ENCODE results near the gene NR4A1.
"Not testable (repeated sequence)": the region's sequence is repeated elsewhere in the genome, so short reads cannot be mapped to it uniquely, and the experiment has no call there.

NR4A1 gene

DNA sequence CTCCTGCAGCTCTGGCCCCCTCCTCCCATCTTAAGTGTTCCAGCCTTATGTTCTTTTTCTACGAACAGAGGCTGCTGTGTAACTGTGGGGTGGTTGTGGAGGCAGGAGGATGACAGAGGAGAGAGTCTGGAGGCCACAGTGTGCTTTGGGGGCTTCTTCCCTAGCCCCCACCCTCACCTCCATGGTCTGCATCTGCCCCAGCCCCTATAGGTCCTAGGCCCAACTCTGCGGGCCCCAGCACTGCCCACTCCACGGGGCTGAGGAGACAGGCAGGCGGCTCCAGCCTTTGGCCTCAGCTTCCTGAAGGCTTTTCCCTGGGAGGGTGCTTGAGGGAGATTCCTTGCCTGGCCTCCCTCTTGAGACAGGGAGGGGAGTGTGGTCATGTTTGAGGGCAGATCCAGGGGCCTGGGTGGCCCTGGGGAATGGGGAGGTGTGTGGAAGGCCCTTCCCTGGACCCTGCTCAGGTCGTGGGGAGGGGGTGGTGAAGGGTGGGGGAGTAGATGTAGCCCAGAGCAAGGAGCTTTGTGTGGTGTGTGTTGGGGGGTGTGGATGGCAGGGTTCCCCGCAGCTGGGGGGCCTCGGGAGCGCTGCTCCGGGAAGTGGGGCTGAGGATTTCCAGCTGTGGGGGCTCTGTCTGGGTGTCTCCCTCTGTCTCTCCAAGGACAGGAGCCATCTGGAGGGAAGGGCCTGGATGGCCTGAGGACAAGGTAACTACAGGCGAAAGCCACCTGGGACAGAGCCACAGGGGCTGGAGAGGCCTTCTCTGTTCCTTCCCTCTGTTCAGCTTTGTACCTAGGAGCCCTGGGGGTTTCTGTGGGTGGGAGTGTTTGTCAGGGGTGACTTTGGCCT lies 29.4 kb downstream of the NR4A1 start:
- no peak for FAIRE-seq

DNA sequence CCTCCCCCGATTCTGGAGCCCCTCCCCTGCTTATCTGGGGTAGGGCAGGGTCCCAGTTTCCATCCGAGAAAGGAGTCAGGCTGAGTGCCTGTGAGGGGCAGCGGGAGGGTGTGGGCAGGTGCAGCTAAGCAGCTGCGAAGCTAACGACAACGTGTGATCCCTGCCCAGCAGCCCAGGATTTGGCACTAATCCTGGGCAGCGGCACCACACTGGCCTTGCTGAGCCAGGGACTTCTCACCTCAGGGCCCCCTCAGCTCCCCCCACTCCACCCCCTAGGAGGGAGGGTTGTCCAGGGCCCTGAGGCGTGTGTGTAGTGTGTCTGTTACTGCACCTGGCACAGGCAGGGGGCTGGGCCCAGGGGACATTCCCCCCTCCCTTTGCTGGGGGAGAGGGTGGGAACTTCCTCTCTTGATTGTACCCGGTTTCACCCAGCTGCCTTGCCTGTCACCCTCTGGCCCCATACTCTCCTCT lies 30.1 kb downstream of the NR4A1 start:
- FAIRE-seq = no peak

DNA sequence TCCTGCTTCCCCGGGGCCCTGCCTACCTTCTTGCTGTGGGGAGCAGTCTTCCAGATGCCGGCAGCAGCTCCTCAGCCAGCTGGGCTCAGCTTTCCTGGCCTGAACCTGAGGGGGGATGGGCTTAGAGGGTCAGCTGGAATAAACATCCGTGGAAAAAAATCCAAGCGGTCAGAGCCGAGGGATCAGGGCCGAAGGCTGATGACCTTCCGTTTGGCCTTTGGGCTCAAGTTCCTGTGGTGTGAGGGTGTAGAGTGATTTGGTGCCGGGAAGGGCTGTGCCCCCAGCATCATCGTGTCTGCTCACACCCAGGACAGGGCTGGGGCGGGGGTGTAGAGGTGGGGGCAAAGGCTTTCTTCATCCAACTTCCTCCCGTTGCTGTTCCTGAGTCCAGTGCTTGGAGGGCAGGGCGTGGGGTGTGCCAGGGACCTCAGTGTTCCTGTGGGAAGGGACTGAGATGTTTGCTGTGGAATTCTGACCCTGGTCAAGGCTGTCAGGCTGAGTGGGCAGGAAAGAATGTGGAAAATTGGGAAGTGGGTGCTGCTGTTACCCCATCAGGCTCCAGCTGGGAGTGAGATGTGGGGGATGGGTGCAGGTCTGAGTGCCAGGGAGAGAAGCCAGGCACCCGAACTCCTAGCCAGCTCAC lies 30.9 kb downstream of the NR4A1 start:
- no peak for FAIRE-seq

DNA sequence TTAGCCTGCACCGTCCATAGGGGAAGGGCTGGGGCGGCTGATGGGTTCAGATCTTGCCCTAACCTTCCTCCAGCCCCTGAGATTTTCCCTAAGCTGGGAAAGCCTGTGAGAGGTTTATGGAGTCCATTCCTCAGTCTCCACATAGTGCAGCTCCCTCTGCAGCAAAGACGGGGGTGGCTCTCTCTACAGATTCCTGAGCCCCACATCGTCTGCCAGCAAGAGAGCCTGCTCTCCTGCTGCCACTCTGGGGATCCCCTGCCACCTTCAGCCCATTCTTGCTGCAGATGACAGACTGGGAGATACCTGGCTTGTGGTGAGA lies 31.4 kb downstream of the NR4A1 start:
- FAIRE-seq = no peak

DNA sequence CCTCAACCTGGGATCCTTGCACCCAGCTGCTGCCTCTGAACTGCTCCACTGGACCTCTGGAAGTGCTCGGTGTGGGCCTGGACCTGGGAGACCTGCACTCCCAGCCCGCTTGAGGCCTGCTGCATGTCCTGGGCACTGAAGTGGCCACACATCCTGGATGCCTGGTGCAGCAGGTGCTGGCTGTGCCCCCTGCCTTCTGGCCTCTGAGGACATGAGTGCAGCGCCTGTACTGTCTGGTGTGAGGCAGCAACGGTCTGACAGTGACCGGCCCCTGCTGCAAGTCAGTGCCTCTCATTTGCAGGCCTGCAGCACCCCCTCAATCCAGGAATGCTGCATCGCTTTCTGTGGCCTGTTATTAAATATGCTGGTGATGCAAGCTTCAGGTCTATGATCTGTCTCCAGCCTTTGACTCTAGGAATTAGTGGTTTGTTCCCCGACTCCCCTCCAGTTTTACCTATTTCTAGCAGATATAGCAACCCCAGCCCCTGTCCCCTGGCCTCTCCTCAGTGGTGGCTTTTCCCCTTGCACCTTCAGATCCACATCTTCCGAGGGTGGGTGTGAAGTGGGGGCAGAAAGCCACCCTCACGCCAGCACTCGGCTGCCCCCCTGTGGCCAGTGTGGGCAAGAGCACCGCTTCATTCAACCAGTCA lies 31.9 kb downstream of the NR4A1 start:
- FAIRE-seq = no peak

DNA sequence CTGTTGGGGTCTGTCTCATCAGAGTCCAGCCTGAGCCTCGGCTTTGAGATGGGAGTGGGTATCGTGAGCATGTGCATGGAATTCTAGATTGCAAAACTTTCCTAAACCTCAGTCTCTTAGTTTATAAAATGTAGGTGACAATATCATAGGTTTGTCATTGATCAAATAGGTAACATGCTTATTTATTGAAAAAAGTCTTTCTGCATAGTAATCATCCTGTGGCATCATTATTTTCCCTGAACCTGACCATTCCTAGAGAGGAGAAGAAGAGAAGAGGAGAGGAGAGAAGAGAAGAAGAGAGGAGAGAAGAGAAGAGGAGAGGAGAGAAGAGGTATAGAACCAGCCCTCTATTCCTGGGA lies 32.4 kb downstream of the NR4A1 start:
- FAIRE-seq = no peak

DNA sequence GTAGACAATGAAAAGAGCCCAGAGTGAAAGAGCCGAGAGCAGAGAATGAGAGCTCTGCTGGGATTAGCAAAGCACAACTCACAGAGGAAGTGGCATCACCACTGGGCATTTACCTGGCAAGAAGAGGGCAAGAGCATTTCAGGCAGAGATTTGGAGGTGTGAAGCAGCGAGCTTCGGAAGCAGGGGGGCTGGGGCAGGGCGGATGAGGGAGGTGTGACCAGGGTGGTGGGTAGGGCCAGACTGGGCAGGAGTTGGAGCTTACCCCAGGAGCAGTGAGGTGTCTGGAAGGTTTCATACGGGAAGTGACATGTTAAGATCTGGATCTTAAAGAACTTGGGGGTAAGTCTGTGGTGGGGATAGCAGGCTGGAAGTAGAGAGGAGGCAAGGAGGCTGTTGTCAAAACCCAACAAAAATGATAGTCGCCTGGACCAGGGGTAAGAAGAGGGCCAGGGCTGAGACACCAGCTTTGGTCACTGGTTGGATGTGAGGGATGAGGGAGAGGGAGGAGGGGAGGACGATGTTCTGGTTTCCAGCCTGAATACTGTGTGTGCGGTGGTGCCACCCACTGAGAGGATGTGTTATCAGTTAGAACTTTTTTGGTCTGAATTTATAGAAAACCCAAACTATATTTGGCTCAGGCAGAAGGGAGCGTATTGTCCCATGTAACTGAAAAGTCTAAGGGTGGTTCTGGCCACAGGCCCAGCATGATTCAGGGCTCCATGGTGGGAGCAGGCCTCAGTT lies 33.4 kb downstream of the NR4A1 start:
- FAIRE-seq = no peak

DNA sequence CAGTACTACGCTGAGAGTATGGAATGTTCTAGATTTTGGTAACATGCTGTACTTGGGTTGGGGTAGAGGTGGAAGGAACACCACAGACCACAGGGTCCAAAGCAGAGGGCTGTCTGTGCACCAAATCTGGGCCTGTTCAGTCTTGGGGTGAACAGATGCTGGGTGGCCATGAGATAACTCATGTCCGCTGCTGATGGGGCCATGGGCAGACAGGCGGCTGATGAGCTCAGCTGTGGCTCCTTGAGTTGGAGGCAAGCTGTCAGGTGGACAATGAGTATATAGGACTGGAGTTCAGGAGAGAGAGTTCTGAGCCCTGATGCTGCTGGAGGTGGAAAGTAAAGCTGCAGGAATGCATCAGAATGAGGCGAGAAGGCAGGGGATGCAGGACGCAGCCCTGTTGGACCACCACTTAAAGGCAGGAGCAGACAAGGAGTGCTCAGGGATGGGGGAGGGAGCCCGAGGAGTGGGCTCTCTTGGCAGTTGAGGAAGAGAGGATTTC lies 34.5 kb downstream of the NR4A1 start:
- FAIRE-seq = no peak

DNA sequence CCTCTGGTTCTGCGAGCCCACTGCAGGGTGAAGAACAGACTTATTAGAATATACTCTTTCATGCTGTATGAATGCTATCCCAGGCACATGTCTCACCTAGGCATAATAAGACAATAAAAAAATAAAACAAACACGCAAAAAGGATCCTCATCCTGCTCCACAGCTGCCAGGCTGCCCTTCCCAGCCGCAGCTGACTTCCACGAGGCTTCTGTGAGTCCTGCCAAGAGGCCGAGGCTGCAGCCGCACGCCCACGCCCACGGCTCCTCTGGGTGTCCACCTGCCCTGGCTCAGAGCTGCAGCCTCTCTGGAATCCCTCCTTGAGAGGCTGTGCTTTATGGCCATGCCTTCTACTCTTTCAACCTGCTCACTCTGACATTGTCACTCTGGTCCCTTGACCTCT lies 35.1 kb downstream of the NR4A1 start:
- no peak for FAIRE-seq

DNA sequence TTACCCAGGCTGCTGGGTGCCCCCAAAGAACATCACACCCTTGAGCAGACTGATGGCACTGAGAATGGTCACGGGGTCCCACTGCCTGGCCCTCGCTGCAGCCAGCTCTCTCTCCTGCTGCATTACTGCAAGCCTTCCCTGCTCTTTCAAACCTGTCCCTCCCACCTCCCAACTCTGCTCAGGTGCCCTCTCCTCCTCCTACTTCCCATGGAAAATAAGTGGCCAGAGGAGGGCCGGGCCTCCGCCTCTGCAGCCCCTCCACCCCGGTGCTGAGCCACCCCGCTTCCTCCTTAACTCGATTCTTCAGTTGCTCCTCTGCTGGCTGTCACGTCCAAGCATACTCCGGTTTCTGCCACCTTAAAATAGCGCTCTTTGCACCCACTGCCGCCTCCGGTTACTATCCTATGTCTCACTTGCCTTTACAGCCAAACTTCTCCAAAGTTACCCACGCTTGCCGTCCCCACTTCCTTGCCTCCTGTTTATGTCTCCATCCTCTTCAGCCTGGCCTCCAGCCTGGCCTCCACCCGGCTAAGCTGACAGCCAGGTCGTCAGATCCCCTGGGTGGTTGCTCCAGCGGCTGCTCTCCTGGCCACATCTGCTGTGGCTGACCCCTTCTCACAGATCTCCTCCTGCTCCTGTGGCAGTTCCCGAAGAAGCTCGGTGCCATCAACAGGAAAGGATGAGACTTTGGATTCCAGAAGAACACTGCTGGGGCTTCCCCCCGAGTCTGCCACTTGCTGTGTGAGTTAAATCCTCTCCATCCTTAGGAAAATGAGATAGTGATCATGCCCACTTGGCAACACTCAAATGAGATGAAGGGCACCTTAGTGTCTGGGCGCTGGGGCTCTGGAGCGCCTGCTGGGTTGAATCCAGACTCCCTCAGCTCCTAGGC lies 35.9 kb downstream of the NR4A1 start:
- no peak for FAIRE-seq

DNA sequence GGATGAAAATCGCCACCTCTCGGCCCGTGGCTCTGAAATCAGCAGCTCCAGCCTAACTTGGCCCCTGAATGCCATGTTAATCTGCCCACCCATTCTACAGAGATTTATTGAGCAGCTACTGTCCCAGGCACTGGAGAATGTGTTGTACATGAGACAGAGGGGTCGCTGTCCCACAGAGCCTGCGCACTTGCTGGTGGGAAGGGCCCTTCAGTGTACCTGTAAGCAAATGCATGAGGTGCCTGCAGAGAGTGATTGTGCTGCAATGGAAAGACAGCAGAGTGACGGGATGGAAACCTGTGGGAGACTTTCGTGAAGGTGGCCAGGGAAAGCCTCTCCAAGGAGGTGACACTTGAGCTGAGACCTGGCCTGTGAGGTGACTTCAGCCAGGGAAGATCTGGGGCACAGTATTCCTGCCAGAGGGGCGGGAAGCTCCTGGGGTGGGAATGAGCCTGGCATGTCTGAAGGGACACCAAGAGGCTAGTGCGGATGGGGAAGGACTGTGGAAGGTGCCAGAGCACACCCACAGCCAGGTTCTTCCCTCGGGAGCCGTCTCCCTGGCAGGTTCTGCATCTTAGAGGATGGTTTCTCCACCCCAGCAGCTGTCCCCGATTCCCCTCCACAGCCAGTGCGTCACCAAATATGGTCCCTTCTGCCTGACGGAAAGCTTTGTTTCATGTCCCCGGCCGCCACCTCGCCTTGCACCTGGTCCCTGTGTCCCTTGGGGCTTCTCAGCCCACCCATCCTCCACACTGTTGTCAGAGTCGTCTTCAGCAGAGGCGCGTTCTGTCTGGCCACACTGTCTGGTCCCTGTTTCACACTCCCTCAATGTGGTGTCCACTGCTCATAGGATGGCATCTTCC lies 36.9 kb downstream of the NR4A1 start:
- no peak for FAIRE-seq

DNA sequence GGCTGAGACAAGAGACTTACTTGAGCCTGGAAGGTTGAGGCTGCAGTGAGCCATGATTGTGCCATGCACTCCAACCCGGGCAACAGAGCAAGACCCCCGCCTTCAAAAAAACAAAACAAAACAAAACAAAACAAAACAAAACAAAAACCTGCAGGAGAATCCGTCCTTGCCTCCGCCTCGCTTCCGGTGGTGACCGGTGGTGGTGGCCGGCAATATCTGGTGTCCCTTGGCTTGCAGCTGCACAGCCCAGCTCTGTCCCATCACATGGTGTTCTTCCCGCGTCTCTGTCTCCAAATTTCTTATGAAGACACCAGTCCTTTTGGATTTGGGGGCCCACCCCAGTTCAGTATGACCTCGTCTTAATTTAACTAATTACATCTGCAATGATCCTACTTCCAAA lies 38.2 kb downstream of the NR4A1 start:
- no peak for FAIRE-seq

DNA sequence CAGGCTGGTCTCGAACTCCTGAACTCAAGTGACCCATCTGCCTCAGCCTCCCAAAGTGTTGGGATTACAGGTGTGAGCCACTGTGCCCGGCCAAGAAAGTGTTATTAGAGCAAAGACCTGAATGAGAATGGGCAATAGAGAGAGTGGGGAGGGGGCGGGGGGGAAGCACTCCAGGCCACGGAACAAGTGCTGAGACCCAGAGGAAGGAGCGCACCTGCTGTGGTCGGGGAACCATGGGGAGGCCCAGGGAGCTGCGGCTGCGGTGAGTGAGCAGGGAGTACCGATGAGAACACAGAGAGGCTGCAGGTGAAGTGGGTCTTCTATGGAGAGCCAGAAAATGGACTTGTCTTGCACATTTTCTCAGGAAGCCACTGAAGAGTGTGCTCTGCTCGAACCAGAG lies 39.0 kb downstream of the NR4A1 start:
- no peak for FAIRE-seq

DNA sequence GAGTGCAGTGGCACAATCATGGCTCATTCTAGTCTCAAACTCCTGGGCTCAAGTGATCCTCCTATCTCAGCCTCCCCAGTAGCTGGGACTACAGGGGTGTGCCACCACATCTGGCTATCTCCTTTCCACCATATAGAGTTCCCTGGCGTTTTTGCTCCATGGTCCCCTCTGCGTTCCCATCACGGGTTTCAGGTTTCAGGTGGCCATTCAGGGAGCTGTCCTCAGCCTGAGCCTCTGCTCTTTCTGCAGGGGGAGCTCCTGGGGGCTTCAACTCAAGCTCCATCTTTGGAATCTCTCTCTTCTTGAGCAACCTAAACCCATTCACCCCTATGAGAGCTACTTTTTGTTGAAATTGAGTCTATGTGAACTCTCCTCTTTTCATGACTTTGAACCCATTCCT lies 39.8 kb downstream of the NR4A1 start:
- no peak for FAIRE-seq

DNA sequence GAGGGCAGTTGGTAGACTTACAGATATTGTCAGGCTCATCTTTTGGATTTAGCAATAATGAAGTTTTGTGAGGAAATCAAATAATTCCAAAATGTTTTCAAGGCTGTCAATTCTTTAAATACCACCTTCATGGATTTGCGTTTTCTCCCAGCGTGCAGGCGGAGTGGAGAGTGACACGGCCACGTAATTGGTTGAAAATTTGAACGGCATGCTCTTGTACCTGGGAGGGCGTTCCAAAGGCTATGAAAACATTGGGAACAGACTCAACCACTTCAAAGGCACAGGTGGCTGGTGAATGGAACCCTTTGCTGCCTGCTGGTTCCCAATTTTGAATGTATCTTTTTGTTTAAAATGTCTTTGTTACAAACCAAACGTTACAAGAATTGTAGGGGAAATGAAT lies 40.6 kb downstream of the NR4A1 start:
- FAIRE-seq = no peak

DNA sequence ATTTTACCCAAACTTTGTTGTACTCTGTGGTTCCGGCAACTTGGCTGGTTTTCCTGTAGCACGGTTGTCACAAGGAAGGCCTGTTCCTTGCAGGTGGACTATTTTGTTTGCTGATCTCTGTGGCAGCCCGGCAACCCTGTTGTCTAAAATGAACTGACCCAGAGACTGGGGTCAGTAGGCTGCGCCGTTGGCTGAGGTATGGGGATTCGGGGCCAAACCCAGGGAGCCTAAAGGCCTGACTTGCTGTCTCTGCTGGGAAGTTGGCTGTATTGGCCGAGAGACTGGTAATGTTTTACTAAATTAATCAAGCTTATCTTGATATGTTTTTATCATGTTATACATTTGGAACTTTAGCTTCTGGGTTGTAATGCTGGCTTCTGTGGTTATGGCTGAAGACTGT lies 42.1 kb downstream of the NR4A1 start:
- no peak for FAIRE-seq

DNA sequence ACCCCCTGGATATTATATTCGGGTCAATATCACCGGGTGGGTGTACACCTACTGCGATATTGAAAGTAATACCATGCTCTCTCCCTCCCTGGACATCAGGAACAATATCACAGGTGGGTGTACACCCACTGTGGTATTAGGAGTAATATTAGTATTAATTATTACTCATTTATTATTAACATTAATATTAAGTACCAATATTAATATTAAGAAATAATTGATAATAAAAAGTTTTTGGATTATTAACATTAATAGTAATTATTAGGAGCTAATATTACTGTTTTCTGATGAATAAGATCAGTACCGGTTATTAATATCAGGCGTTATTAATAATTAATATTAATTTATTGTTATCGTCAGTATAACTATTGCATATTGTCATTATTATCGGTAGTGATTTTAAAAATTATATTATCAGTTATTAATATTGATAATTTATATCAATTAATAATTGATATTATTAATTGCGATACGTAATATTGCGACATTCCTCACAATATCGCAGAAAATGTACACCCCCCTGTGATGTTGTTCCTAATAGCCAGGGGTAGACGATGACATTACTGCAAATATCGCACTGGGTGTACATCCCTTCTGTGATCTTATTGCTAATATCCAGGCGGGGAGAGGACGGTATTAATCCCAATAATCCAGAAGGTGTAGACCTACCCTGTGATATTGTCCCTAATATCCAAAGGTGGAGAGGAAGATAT lies 45.2 kb downstream of the NR4A1 start:
- FAIRE-seq = no peak

DNA sequence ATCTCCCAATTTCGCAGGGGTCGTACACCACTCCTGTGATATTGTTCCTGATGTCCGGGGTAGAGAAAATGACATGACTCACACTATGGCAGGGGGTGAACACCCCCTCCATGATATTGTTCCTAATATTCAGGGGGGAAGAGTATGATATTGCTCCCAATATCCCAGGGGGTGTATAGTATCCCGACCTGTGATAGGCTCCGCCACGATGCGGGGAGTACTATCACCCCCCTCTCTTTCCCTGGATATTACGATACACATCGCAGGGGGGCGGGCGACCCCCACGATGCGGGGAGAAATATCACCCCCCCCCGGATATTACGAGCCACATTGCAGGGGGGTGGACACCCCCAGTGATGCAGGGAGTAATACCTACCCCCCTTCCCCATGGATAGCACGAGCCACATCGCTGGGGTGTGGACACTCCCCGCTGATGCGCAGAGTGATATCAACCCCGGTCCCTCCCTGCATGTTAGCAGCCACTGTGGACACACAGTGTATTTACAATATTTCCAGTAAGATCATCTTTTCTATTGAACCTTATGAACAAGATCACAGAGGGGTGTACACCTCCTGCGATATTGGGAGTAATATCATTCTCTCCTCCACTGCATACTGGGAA lies 45.9 kb downstream of the NR4A1 start:
- FAIRE-seq = no peak

DNA sequence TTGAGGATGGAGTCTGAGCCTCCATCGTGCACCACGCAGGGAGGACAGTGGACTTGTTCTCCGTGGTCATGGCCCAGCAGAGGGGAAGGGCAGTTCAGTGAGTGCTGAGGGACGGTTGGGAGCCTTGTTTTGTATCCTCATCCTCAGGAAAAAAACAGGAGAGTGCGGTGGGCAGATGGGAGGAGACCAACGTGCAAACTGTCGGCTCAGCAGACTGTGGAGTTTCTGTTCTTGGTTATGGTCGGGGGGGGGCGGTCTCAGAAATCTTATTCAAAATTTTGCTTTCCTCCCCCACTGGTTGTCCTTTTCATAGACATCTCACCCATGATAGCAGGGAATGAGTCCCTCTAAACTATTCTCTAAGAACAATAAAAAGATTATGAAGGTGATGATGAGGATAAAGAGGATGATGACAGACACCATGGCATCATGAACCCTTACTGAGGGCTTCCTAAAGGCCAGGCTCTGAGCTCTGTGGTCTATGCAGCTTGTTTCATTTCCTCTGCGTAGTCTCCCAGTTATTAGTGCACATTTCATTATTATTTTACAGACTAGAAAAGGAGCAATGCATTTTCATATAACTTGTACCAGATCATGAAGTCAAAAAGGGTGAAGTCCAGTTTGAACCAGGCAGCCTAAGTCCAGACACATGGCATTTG lies 53.3 kb downstream of the NR4A1 start:
- not testable (repeated sequence) for FAIRE-seq

All from TTC549 (cell line).